ENCODE measurements around the gene RNLS. TPM values are rescaled to one million over a fixed set of nuclear protein-coding genes. Genes with fewer than 3 reads are reported as not detected.
A peak's percentile ranks its signal among the peaks of the same experiment; 100 is the strongest.

RNLS gene
- total and polyA plus RNA-seq, 2 donors from 2014 or later, result 19.5 to 21.1 TPM

- H3K9me3 ChIP-seq (ENCODE audit: control insufficient read depth in 2 of 3, insufficient read depth in 1 of 3, low read length in 3 of 3), result no peaks in the 10 kb centered on the region
- no peak overlapping the region for H3K27ac ChIP-seq (ENCODE audit: low read depth in 2 of 2, low read length in 2 of 2)
- FAIRE-seq (peak; percentile 73), DNase-seq (no peak)
- intact Hi-C loops (cut with DNase I), result no loop called here
- no peaks in the 10 kb centered on the region for H3K36me3 ChIP-seq (ENCODE audit: control insufficient read depth in 2 of 3, insufficient read depth in 3 of 3, low read length in 3 of 3)
- no peaks in the 10 kb centered on the region for H3K27me3 ChIP-seq (ENCODE audit: control insufficient read depth, insufficient read depth, low read length)
- no peak for TF ChIP-seq CTCF (IDR thresholded peaks at IDR 0.05; ENCODE audit: borderline replicate concordance, extremely low read depth, insufficient read depth)
- no peak overlapping the region for H3K9ac ChIP-seq (ENCODE audit: low read length in 3 of 3)
- no peak overlapping the region for H3K4me3 ChIP-seq (ENCODE audit: low read length in 3 of 3)
- no peaks in the 10 kb centered on the region for H3K4me1 ChIP-seq (ENCODE audit: control insufficient read depth in 2 of 3, insufficient read depth in 2 of 3, low read depth in 1 of 3, low read length in 3 of 3)
Measured at GRCh38 chr10:88299787-88300186, 283.3 kb downstream of the RNLS start.

- no peak for TF ChIP-seq CTCF (IDR thresholded peaks at IDR 0.05; ENCODE audit: borderline replicate concordance, extremely low read depth, insufficient read depth)
- no peak overlapping the region for H3K27ac ChIP-seq (ENCODE audit: low read depth in 2 of 2, low read length in 2 of 2)
- H3K4me1 ChIP-seq (ENCODE audit: control insufficient read depth in 2 of 3, insufficient read depth in 2 of 3, low read depth in 1 of 3, low read length in 3 of 3), result no peaks in the 10 kb centered on the region
- DNase-seq, result no peak
- intact Hi-C loops (cut with DNase I), result no loop called here
- H3K4me3 ChIP-seq (ENCODE audit: low read length in 3 of 3), result no peak overlapping the region
- H3K9ac ChIP-seq (ENCODE audit: low read length in 3 of 3), result no peak overlapping the region
- no peak for FAIRE-seq
- no peaks in the 10 kb centered on the region for H3K9me3 ChIP-seq (ENCODE audit: control insufficient read depth in 2 of 3, insufficient read depth in 1 of 3, low read length in 3 of 3)
- no peaks in the 10 kb centered on the region for H3K27me3 ChIP-seq (ENCODE audit: control insufficient read depth, insufficient read depth, low read length)
- H3K36me3 ChIP-seq (ENCODE audit: control insufficient read depth in 2 of 3, insufficient read depth in 3 of 3, low read length in 3 of 3), result no peaks in the 10 kb centered on the region
Measured at GRCh38 chr10:88297103-88297502, 286.0 kb downstream of the RNLS start.

- intact Hi-C loops (cut with DNase I), result no loop called here
- H3K9ac ChIP-seq (ENCODE audit: low read length in 3 of 3), result no peak overlapping the region
- no peaks in the 10 kb centered on the region for H3K27me3 ChIP-seq (ENCODE audit: control insufficient read depth, insufficient read depth, low read length)
- H3K4me1 ChIP-seq (ENCODE audit: control insufficient read depth in 2 of 3, insufficient read depth in 2 of 3, low read depth in 1 of 3, low read length in 3 of 3), result peaks cover 0 to under 1% (median 0%) of the 10 kb centered on the region in 3 donors
- no peak overlapping the region for H3K27ac ChIP-seq (ENCODE audit: low read depth in 2 of 2, low read length in 2 of 2)
- H3K4me3 ChIP-seq (ENCODE audit: low read length in 3 of 3), result no peak overlapping the region
- no peaks in the 10 kb centered on the region for H3K36me3 ChIP-seq (ENCODE audit: control insufficient read depth in 2 of 3, insufficient read depth in 3 of 3, low read length in 3 of 3)
- no peak for TF ChIP-seq CTCF (IDR thresholded peaks at IDR 0.05; ENCODE audit: borderline replicate concordance, extremely low read depth, insufficient read depth)
- DNase-seq (no peak), FAIRE-seq (no peak)
- H3K9me3 ChIP-seq (ENCODE audit: control insufficient read depth in 2 of 3, insufficient read depth in 1 of 3, low read length in 3 of 3), result no peaks in the 10 kb centered on the region
Measured at GRCh38 chr10:88293651-88294230, 289.4 kb downstream of the RNLS start.

- FAIRE-seq, result no peak
- H3K9me3 ChIP-seq (ENCODE audit: control insufficient read depth in 2 of 3, insufficient read depth in 1 of 3, low read length in 3 of 3), result no peaks in the 10 kb centered on the region
- H3K27ac ChIP-seq (ENCODE audit: low read depth in 2 of 2, low read length in 2 of 2), result no peak overlapping the region
- H3K36me3 ChIP-seq (ENCODE audit: control insufficient read depth in 2 of 3, insufficient read depth in 3 of 3, low read length in 3 of 3), result no peaks in the 10 kb centered on the region
- H3K4me3 ChIP-seq (ENCODE audit: low read length in 3 of 3), result no peak overlapping the region
- no peak overlapping the region for H3K9ac ChIP-seq (ENCODE audit: low read length in 3 of 3)
- DNase-seq, result no peak
- intact Hi-C loops (cut with DNase I), result no loop called here
- H3K4me1 ChIP-seq (ENCODE audit: control insufficient read depth in 2 of 3, insufficient read depth in 2 of 3, low read depth in 1 of 3, low read length in 3 of 3), result peaks cover 0 to 3% (median 0%) of the 10 kb centered on the region in 3 donors
- no peak for TF ChIP-seq CTCF (IDR thresholded peaks at IDR 0.05; ENCODE audit: borderline replicate concordance, extremely low read depth, insufficient read depth)
- H3K27me3 ChIP-seq (ENCODE audit: control insufficient read depth, insufficient read depth, low read length), result no peaks in the 10 kb centered on the region
Measured at GRCh38 chr10:88293073-88293472, 290.0 kb downstream of the RNLS start.
